HG02798 (cell line): ENCODE results near the gene GGT1.
"Not testable (repeated sequence)": the region's sequence is repeated elsewhere in the genome, so short reads cannot be mapped to it uniquely, and the experiment has no call there.

ENCODE experiments used
- ATAC-seq: cut with Tn5 transposase; IDR thresholded peaks from one replicate; pipeline ENCODE4 v1.9.1; 2021; ENCODE audit warnings: mild to moderate bottlenecking; ENCODE audit not compliant: unreplicated experiment, poor library complexity

GGT1 gene

GRCh38 chr22:24631430-24632122, 28.6 kb downstream of the GGT1 start:
- not testable (repeated sequence) for ATAC-seq

DNA sequence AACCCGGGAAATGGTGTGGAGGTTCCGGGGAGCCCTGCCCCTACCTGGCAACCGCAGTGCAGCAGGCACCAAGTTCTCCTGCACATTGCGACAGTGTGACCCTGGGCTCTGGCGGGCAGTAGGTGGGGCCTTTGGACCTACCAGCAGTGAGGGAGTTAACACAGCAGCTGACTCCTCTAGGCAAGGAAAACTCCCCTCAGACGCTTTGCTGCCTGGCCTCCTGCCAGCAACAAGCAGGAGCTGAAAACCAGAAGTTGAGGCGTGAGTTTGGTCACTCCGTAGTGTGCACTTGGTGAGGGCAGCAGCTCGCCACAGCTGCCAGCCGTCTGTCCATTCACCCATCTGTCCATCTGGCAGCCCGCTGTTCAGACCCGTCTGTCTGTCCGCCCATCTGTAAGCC, 29.6 kb downstream of the GGT1 start:
- ATAC-seq, result not testable (repeated sequence)

GRCh38 chr22:24633231-24634023, 30.4 kb downstream of the GGT1 start:
- not testable (repeated sequence) for ATAC-seq

DNA sequence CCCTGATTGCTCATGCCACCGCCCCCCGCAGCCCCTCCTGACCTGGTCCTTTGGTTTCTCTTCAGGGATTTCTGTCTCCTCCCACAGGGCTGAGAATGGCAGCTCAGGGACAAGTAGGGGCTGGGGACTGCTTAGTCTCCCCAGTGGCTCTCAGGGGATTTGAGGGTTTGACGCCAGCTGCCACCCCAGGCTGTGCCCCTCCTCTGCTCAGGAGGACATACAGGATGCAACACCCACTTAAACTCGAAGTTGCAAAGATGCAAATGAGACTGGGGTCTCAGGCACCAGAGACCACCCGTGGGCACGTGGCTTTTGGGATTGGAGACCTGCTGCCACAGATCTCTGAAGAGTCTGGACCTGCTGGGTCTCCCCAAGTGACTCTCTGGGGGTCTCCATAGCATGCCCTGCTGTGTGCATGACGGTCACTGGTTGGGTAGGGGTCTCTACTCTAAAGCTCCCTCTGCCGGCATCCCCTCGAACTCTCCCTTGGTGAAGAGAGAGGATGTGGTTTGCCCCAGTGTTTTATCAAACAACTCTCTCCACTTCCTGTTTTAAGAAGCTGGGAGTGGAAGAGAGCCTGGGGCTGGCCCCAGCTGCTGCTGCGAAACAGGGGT, 31.9 kb downstream of the GGT1 start:
- not testable (repeated sequence) for ATAC-seq

- not testable (repeated sequence) for ATAC-seq
Measured at GRCh38 chr22:24636513-24636912, 33.5 kb downstream of the GGT1 start.

DNA sequence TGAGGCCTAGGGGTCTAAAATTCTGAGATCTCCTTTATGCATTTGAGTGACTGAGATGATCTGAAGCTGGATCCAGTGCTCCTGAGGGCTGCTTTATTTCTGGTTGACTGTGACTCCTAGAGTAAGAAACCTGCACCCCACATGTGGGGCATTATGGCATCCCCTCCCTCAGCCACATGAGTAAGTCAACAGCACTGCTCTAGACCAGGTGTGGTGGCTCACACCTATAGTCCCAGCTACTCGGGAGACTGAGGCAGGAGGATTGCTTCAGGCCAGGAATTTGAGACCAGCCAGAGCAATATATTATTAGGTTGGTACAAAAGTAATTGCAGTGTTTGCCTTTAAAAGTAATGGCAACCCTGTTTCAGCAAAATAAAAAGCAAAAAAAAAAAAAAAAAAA, 39.3 kb downstream of the GGT1 start:
- not testable (repeated sequence) for ATAC-seq

DNA sequence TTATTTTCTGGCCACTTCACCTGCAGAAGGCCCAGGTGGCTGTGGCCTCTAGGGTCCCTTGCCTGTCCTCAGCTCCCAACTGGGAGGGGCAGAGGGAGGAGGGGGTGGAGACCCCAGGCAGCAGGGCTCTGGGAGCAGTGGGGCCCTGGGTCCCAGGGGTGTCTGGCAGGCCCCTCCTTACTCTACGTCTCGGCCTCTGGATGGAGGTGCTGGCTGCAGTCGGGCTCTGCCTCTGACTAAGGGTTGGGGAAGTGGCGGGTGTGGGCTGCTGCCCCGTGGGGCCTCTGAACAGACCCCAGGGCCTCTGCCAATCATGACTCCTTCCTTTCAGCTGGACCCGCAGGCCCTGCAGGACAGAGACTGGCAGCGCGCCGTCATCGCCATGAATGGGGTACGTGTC, 41.4 kb downstream of the GGT1 start:
- ATAC-seq, result not testable (repeated sequence)

DNA sequence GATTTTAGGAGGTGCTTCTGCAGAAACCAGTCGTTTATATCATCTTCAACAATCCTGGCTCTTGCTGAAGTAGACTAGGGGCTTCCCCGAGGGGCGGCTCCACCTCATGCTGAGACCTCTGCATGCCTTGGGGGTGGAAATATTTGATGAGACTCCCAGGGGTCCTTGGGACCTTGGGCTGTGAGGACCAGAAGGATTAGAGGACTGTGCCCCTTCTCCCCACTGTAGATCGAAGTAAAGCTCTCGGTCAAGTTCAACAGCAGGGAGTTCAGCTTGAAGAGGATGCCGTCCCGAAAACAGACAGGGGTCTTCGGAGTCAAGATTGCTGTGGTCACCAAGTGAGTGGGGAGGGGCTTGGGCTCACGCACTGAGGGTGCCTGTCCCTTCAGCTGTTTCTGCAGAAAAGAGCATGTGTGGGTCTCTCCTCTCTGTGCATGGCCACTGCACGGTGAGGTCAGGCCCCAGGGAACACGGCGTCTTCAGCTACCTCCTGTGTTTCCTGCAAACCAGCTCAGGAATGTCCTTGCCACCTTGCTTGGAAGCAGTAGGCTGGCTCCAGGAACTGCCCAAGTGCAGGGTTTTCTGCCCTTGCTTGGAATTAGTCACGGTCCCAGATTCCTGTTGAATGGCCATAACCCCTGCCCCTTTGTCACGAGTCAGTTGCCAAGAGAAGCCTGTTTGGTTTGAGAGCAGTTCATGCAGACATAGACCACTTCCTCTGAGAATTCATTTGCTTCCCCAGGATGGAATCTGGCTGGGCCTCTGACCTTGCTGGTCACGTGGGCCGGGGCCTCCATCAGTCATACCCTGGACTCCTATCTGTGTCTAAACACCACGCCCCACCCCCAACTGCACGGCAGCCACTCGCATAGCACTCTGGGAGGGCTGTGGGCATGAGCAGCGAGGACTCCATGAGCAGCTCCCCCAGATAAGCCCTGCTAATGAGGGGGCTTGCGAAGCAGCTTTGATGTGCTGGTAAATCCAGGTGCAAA, 42.7 kb downstream of the GGT1 start:
- ATAC-seq, result not testable (repeated sequence)

DNA sequence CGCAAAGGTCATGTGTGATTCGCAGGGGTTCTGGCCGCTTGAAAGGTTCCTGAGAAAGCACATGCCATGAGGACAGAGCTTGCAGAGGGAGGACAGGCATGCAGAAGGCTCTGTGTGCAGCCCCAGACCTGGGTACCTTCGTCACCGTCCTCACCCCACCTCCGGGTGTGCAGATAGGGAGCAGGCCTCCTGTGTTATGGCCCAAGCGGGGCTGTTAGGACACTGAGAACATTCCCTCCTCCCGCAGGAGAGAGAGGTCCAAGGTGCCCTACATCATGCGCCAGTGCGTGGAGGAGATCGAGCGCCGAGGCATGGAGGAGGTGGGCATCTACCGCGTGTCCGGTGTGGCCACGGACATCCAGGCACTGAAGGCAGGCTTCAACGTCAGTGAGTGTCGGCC, 43.8 kb downstream of the GGT1 start:
- not testable (repeated sequence) for ATAC-seq

GRCh38 chr22:24649371-24649770, 46.4 kb downstream of the GGT1 start:
- ATAC-seq, result not testable (repeated sequence)

DNA sequence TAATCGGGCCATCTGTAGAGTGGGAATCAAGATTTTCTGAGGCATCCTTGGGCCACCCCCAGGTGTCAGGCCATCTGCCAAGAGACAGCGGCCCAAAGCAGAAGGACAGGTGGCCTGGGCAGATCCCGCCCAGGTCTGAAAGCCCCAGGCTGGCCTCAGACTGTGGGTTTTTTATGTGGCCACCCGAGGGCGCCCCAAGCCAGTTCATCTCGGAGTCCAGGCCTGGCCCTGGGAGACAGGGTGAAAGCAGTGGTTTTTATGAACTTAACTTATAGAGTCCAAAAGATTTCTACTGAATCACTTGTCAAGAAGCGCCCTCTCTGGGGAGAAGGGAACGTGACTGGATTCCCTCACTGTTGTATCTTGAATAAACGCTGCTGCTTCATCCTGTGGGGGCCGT, 47.9 kb downstream of the GGT1 start:
- ATAC-seq, result not testable (repeated sequence)

DNA sequence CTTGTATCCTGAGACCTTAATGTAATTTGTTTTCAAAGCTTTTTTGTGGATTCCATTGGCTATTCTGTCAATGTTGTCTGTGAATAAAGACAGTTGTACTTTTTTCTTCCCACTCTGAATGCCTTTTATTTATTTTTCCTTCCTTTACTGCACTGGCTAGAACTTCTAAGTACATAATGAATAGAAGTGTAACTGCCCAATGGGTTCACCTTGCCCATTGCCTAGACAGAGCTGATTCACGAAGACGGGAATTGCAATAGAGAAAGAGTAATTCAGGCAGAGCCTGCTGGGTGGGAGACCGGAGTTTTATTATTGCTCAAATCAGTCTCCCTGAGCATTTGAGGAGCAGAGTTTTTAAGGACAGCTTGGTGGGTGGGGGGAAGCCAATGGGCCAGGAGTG, 62.4 kb downstream of the GGT1 start:
- ATAC-seq, result not testable (repeated sequence)

DNA sequence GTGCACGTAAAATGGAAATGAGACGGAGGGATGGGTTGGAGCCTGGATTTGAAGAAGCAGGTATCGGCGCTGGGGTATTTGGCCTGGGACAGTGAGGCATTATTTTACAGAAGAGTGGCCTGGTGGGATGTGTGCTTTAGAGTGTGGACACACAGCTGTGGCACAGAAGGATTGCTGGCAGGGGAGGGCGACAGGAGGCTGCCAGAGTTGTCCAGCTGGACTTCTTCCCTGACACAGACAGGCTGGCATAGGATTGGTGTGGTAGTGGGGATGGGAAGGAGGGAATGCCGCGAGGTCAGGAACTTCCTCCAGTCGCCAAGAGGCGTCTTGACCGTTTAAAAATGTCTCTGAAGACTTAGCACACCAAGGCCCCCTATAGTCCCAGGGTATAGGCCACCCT, 64.9 kb downstream of the GGT1 start:
- ATAC-seq, result not testable (repeated sequence)

DNA sequence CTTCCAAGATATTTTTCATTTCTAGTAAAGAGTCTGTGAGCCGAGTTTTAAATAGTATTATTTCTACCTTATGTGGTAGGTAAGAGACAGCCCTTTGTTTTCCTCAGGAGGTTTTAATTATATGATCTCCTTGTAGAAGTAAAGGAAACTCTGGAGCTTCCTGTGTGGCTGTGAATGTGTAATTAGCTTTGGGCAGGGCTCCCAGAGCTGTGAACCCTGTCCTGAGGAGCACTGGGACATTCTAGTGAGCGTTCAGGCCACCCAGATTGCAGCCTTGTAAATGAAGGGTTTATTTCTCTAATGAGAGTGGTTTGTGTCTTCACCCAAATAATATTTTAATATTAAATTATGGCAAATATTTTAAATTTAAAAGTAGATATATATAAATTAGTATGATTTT, 69.5 kb downstream of the GGT1 start:
- ATAC-seq, result not testable (repeated sequence)
